ENCODE measurements around the gene GLI1.

GLI1 gene

DNA sequence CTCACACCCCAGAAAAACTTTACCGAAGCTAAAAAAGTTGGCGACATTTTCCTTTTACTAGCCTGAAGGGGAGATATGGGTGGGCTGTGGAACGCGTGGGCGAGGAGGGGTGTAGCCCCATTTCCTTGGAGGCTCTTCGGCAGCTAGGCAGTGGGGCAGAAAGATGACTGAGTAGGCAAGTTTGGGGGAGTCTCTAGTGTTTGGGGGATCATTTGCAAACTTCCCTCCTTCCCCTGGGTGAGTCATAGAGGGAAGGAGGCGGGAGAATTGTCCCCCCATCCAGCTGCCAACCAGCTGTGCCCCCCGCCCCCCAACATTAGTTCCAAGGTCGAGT is 2.3 kb downstream of the GLI1 start:
- Histone ChIP-seq H3K9me2 (ENCODE audit: low read depth, low read length) (no peaks in the 10 kb centered on the region), H3K79me2 (ENCODE audit: insufficient read depth, low read length) (no peaks in the 10 kb centered on the region), H2AFZ (ENCODE audit: low read length) (peak overlapping the region; percentile 33; the same call in 1 of the 2 replicates), H3K27me3 (ENCODE audit: insufficient read depth, low read length) (peaks cover 1% of the 10 kb centered on the region; the same call in 1 of the 2 replicates), H3K4me3 (ENCODE audit: low read depth, low read length, poor library complexity, severe bottlenecking) (peak overlapping the region; percentile 67), H3K36me3 (ENCODE audit: insufficient read depth, low read length) (no peaks in the 10 kb centered on the region), H3K9me3 (ENCODE audit: low read length) (no peaks in the 10 kb centered on the region), H3K4me1 (ENCODE audit: insufficient read depth, low read length, severe bottlenecking) (peaks cover 26% of the 10 kb centered on the region), H3K9ac (ENCODE audit: low read length) (peak overlapping the region; percentile 76), H3K27ac (ENCODE audit: low read depth, low read length, poor library complexity, severe bottlenecking) (peak overlapping the region; percentile 28), H3K4me2 (ENCODE audit: low read length) (peak overlapping the region; percentile 92), H3F3A (ENCODE audit: insufficient read depth, low read length) (no peaks in the 10 kb centered on the region), H4K20me1 (ENCODE audit: insufficient read depth, low read length) (no peaks in the 10 kb centered on the region)
- TF ChIP-seq, protein P1, sequence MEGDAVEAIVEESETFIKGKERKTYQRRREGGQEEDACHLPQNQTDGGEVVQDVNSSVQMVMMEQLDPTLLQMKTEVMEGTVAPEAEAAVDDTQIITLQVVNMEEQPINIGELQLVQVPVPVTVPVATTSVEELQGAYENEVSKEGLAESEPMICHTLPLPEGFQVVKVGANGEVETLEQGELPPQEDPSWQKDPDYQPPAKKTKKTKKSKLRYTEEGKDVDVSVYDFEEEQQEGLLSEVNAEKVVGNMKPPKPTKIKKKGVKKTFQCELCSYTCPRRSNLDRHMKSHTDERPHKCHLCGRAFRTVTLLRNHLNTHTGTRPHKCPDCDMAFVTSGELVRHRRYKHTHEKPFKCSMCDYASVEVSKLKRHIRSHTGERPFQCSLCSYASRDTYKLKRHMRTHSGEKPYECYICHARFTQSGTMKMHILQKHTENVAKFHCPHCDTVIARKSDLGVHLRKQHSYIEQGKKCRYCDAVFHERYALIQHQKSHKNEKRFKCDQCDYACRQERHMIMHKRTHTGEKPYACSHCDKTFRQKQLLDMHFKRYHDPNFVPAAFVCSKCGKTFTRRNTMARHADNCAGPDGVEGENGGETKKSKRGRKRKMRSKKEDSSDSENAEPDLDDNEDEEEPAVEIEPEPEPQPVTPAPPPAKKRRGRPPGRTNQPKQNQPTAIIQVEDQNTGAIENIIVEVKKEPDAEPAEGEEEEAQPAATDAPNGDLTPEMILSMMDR (IDR thresholded peaks at IDR 0.05; ENCODE audit: low read length) = no peak
- TF ChIP-seq EZH2 (IDR thresholded peaks at IDR 0.05; ENCODE audit: borderline replicate concordance, low read length) = no peak

DNA sequence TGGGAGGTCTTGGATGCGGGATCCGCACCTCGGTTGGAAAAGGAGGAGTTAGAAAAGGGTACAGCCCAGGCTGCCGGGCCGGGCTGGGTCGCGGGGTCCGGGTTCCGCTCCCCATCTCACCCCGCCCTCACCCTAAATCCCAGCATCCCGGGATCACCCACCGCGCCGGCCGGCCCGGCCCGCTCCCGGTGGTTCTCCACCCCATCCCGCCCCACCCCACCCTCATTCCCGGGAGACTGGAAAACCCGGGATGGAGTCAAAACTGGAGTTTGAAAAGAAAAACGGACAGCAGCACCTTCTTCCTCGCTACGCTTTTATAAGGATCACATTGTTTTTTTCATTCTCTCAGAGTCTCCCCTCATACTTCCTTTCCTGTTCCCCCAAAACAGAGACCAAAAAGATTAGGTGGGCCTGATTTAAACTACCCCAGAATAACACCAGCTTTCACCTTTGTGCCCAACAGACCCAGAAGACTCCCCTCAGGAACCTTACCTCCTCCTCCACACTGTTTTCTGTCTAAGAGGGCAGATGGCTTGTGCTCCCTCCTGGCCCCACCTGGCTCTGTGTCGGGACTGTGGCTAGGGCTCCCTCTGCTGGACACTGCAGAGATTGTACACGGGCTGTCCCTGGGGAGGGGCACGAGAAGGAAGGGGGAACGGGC is 2.8 kb downstream of the GLI1 start:
- peak overlapping the region; percentile 33; the same call in 1 of the 2 replicates for H2AFZ ChIP-seq (ENCODE audit: low read length)

DNA sequence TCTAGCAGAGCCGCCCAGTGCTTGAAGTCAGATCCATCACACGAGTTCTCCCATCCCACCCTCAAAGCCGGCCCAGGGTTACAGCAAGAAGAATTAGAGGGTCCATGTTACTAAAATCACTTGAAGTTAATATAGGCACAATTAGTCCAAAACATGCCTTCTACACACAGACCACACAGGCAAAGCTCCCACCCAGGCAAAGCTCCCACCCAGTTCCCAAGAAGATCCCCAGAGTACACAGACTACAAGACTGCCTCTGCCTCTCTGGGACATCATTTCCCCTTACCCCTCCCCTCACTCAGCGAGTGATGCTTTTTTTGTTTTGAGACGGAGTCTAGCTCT is 3.3 kb downstream of the GLI1 start:
- H3K4me3 ChIP-seq (ENCODE audit: low read depth, low read length, poor library complexity, severe bottlenecking) = no peak overlapping the region
- H3K4me1 ChIP-seq (ENCODE audit: insufficient read depth, low read length, severe bottlenecking) = peaks cover 32% of the 10 kb centered on the region
- no peak for TF ChIP-seq EZH2 (IDR thresholded peaks at IDR 0.05; ENCODE audit: borderline replicate concordance, low read length)
- TF ChIP-seq, protein P1 (IDR thresholded peaks at IDR 0.05; ENCODE audit: low read length) = no peak
- H3K27ac ChIP-seq (ENCODE audit: low read depth, low read length, poor library complexity, severe bottlenecking) = no peak overlapping the region
- no peaks in the 10 kb centered on the region for H3K9me2 ChIP-seq (ENCODE audit: low read depth, low read length)
- peaks cover 4% of the 10 kb centered on the region; the same call in 1 of the 2 replicates for H3K27me3 ChIP-seq (ENCODE audit: insufficient read depth, low read length)
- H3K9me3 ChIP-seq (ENCODE audit: low read length) = no peaks in the 10 kb centered on the region
- no peak overlapping the region for H3K9ac ChIP-seq (ENCODE audit: low read length)
- H3K4me2 ChIP-seq (ENCODE audit: low read length) = peak overlapping the region; percentile 92; the same call in 1 of the 2 replicates
- no peaks in the 10 kb centered on the region for H3F3A ChIP-seq (ENCODE audit: insufficient read depth, low read length)
- no peaks in the 10 kb centered on the region for H3K79me2 ChIP-seq (ENCODE audit: insufficient read depth, low read length)
- H3K36me3 ChIP-seq (ENCODE audit: insufficient read depth, low read length) = no peaks in the 10 kb centered on the region
- no peaks in the 10 kb centered on the region for H4K20me1 ChIP-seq (ENCODE audit: insufficient read depth, low read length)
- no peak overlapping the region for H2AFZ ChIP-seq (ENCODE audit: low read length)

More for the DNA sequence above, 2.8 kb downstream of the GLI1 start:
- Histone ChIP-seq H3K4me3 (ENCODE audit: low read depth, low read length, poor library complexity, severe bottlenecking) (peak overlapping the region; percentile 67), H3K36me3 (ENCODE audit: insufficient read depth, low read length) (no peaks in the 10 kb centered on the region), H3K79me2 (ENCODE audit: insufficient read depth, low read length) (no peaks in the 10 kb centered on the region), H3K9ac (ENCODE audit: low read length) (peak overlapping the region; percentile 76), H4K20me1 (ENCODE audit: insufficient read depth, low read length) (no peaks in the 10 kb centered on the region), H3K27ac (ENCODE audit: low read depth, low read length, poor library complexity, severe bottlenecking) (peak overlapping the region; percentile 57), H3K9me2 (ENCODE audit: low read depth, low read length) (no peaks in the 10 kb centered on the region), H3K4me2 (ENCODE audit: low read length) (peak overlapping the region; percentile 92), H3F3A (ENCODE audit: insufficient read depth, low read length) (no peaks in the 10 kb centered on the region), H3K9me3 (ENCODE audit: low read length) (no peaks in the 10 kb centered on the region), H3K27me3 (ENCODE audit: insufficient read depth, low read length) (peaks cover 4% of the 10 kb centered on the region; the same call in 1 of the 2 replicates), H3K4me1 (ENCODE audit: insufficient read depth, low read length, severe bottlenecking) (peaks cover 30% of the 10 kb centered on the region)
- TF ChIP-seq, protein P1 (IDR thresholded peaks at IDR 0.05; ENCODE audit: low read length) = peak; percentile 95
- TF ChIP-seq EZH2 (IDR thresholded peaks at IDR 0.05; ENCODE audit: borderline replicate concordance, low read length) = no peak
